GM12865 (cell line): ENCODE data around the gene PSORS1C1.
"Not testable (repeated sequence)": the region's sequence is repeated elsewhere in the genome, so short reads cannot be mapped to it uniquely, and the experiment has no call there.

Experiments used
- DNase-seq: peaks from one replicate; pipeline ENCODE4 v3.0.0; 2010; ENCODE audit warnings: low read depth
- H3K4me3 ChIP-seq: 2 replicates; pipeline ENCODE4 v1.5.1; 2011; ENCODE audit warnings: mild to moderate bottlenecking, low read depth, low read length, control low read depth
- TF ChIP-seq, protein P1 (sequence below): IDR thresholded peaks from 2 replicates; pipeline ENCODE4 v1.5.1; 2011; ENCODE audit warnings: low read length, control low read depth, low read depth, inconsistent platforms; ENCODE audit not compliant: insufficient read depth; ENCODE audit errors: missing control alignments

Gene PSORS1C1, protein sequence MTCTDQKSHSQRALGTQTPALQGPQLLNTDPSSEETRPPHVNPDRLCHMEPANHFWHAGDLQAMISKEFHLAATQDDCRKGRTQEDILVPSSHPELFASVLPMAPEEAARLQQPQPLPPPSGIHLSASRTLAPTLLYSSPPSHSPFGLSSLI

DNA sequence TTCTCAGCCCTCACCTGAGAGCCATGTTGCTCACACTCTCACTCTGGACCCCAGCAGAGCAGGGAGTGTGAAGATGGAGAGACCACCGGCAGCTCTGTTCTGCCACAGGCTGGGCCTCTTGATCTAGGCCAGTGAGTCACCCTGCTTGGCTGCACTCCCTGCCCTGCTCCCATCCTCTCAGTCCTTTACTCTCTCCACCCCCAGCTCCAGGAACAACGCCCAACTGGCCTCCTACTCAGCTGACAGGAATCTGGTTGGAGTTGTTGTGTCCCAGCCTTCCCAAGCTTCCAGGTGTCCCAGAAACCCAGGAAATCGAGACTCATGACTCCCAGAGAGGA is at the start of gene PSORS1C1:
TSS of gene PSORS1C1 (plus strand) at position 260 of the 338 bp plus-strand sequence. CDS start 14,833 bp downstream, outside the sequence.
- TF ChIP-seq, protein P1, sequence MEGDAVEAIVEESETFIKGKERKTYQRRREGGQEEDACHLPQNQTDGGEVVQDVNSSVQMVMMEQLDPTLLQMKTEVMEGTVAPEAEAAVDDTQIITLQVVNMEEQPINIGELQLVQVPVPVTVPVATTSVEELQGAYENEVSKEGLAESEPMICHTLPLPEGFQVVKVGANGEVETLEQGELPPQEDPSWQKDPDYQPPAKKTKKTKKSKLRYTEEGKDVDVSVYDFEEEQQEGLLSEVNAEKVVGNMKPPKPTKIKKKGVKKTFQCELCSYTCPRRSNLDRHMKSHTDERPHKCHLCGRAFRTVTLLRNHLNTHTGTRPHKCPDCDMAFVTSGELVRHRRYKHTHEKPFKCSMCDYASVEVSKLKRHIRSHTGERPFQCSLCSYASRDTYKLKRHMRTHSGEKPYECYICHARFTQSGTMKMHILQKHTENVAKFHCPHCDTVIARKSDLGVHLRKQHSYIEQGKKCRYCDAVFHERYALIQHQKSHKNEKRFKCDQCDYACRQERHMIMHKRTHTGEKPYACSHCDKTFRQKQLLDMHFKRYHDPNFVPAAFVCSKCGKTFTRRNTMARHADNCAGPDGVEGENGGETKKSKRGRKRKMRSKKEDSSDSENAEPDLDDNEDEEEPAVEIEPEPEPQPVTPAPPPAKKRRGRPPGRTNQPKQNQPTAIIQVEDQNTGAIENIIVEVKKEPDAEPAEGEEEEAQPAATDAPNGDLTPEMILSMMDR: no peak
- H3K4me3 ChIP-seq: no peak within 1 kb of the TSS
- no peak for DNase-seq

DNA sequence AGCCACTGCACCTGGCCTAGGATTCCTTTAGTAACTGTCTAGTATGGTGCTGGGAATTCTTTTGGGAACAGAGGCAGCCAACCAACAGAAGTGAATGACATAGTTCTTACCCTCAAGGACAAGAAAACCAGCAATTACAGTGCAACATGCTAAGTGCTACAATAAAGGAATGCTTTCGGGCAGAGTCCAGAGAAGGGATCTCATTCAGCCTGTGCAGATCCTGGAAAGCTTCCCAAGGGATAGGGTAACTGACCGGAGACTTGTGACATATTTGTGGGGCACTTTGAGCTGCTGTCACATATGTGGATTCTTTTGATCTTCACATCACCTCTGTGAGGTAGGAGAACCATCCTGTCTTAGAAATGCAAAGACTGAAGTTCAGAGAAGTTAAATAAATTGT is 49.0 kb upstream of the PSORS1C1 start:
- DNase-seq: no peak
- TF ChIP-seq, protein P1: no peak
- H3K4me3 ChIP-seq: no peak overlapping the region

DNA sequence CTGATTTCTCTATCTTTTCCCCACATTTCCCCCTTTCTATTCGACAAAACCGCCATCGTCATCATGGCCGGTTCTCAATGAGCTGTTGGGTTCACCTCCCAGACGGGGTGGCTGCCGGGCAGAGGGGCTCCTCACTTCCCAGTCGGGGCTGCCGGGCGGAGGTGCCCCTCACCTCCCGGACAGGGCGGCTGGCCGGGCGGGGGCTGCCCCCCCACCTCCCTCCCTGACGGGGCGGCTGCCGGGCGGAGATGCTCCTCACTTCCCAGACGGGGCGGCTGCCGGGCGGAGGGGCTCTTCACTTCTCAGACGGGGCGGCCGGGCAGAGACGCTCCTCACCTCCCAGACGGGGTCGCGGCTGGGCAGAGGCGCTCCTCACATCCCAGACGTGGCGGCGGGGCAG is 47.6 kb upstream of the PSORS1C1 start:
- DNase-seq, H3K4me3 ChIP-seq: not testable (repeated sequence)

DNA sequence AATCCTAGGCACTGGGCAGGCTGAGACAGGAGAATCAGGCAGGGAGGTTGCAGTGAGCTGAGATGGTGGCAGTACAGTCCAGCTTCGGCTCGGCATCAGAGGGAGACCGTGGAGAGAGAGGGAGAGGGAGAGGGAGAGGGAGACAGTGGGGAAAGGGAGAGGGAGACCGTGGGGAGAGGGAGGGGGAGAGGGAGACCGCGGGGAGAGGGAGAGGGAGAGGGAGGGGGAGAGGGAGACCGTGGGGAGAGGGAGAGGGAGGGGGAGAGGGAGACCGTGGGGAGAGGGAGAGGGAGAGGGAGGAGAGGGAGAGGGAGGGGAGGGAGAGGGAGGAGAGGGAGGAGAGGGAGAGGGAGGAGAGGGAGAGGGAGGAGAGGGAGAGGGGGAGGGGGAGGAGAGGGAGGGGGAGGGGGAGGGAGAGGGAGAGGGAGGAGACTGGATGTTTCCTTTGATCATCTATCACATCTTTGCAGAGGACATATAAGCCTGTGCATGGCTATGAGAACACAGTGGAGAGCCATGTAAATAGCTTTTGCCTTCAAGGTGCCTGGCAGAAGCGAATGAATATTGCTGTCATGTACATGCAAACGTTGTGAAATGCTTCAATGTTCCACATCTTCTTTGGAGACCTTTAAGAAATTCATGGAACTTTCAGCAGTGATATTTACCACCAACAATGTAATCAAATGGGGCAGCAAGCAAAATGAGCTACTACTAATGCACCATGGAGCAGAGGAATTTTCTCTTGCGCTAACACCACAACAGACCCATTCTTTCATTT is 46.5 kb upstream of the PSORS1C1 start:
- H3K4me3 ChIP-seq, DNase-seq: not testable (repeated sequence)

DNA sequence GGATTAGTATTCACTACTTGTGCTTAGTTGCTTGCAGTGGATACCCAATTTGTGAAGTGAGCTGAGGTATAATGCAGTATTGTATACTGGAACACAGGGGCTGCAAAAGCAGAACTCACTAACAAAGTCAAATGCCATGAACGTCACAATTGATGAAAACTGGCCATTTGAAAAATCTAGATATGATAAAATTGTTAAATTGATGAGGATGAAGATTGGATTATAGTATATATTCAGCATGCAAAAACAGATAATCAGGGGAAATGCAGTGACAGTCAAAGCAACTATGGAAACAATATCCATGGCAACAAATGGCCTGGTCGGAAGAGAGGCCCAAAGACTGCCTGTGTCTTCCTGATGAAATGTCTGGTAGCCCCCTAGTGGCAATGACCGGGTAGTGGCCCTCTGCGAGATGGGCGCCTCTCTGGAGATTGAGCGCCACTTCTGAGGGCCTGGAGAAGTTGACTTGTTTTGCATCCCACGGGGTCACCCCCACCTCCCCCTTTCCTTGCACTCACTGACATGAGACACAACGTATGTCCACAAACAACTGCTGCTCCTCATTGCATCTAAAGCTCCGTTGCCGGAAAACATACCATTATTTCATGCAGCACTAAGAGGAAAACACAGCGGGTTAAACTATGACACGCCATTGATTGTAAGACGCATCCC is 45.8 kb upstream of the PSORS1C1 start:
- TF ChIP-seq, protein P1: peak; percentile 95
- DNase-seq: peak; percentile 83
- no peak overlapping the region for H3K4me3 ChIP-seq

DNA sequence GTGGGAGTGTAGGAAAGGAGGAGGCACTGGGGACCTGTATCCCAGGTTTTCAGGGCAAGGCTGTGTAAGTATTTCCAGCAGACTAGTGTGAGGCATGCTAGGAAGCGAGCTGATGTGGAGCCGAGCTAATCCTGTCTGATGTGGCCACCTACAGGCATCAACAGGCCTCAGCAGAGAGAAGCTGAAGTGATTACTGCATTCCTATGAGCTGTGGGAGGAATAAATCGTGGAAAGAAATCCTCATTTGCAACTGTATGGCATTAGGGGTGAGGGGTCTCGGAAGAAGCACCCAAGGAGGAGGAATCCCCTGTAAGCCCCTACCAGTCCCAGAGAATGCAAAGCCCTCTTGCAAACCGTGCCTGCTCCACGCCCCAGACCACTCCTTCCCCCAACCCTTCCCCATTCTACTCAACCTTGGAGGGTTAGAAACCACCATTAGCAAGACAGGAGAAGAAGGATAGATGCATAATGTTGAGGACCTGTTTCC is 43.8 kb upstream of the PSORS1C1 start:
- TF ChIP-seq, protein P1: peak; percentile 31
- no peak overlapping the region for H3K4me3 ChIP-seq
- peak; percentile 34 for DNase-seq

DNA sequence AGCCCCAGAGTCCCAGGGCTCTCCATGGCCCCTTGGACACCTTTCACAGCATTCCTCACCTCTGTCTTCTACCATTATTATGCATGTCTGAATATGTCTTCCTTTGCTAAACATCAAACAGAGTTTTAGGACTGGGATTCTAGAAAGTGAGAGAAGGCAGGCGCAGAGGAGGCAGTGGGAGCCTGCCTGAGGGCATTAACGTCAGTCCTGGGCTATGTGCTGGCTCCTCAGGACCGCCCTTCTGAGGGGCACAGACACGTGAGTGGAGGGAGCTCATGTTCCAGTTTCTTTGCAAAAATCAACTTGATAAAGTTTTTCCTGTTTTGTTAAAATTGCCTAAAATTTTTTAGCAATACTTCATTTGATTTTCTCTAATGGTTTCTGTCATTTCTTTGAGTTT is 40.2 kb upstream of the PSORS1C1 start:
- H3K4me3 ChIP-seq: no peak overlapping the region
- TF ChIP-seq, protein P1: no peak
- no peak for DNase-seq
